ENCODE data around the gene ADISSP.

Gene ADISSP

DNA sequence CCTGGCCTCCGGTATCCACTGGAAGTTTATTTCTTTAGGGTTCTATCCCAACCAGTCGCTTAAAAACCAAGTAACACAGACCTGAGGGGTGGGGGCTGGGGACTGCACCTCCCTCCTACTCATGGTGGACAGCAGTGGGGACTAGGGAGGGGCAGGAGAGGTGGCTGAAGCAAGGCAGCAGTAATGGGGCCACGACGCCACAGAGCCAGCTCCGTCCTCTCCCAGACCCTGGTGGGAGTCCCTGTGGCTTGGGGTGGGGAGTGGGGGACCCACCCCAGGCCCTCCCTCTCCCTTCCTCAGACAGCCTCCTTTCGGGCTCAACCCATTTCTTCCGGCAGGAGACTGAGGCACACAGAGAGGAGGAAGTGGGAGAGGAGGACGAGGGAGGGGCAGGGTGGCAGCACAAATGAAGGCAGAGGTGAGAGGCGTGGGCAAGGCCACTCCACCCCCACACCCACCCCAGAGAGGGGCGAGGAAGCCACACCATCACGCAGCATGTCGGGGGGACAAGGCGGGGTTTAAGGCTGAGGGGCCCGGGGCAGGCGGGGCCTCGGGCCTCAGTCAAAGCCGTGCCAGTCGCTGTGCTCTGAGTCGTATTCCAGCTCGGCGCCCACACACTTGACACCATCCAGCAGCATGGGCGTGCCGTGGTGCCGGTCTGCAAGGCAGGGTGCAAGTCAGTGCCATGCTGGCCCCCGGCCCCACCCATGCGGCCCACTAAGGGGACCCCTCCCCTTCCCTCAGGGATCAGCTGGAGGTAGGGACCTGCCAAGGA is 13.9 kb downstream of the ADISSP start:
- no peak for DNase-seq (ENCODE audit: low read depth)
- TF ChIP-seq CTCF (IDR thresholded peaks at IDR 0.05; ENCODE audit: low read depth, low read length, missing control alignments), result no peak
- no peak overlapping the region for H3K4me3 ChIP-seq (ENCODE audit: low read depth, low read length)

DNA sequence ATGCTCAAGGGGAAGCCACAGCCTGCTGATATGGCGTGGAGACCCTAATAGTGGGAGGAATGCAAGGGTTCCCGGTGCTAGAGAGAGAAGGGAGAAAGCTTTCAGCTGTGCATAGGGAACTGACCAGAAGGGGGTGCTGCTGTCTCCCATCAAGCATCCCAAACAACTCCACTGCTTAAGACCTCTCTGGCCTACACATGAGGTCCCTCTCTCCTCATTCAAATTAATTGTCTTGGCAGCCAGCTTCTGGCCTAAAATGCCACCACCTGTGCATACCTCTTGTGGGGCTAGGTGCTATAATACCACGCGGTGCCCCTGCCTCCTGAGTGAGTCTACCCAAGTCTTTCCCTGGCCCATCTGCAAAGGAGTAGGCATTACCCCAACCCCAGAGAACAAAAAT is 14.5 kb downstream of the ADISSP start:
- peak; percentile 34 for DNase-seq (ENCODE audit: low read depth)
- peak; percentile 92 for TF ChIP-seq CTCF (IDR thresholded peaks at IDR 0.05; ENCODE audit: low read depth, low read length, missing control alignments)
- H3K4me3 ChIP-seq (ENCODE audit: low read depth, low read length), result no peak overlapping the region

- no peak for TF ChIP-seq CTCF (IDR thresholded peaks at IDR 0.05; ENCODE audit: low read depth, low read length, missing control alignments)
- DNase-seq (ENCODE audit: low read depth), result no peak
- H3K4me3 ChIP-seq (ENCODE audit: low read depth, low read length), result no peak overlapping the region
Measured at GRCh38 chr20:3752386-3752759, 15.2 kb downstream of the ADISSP start.

DNA sequence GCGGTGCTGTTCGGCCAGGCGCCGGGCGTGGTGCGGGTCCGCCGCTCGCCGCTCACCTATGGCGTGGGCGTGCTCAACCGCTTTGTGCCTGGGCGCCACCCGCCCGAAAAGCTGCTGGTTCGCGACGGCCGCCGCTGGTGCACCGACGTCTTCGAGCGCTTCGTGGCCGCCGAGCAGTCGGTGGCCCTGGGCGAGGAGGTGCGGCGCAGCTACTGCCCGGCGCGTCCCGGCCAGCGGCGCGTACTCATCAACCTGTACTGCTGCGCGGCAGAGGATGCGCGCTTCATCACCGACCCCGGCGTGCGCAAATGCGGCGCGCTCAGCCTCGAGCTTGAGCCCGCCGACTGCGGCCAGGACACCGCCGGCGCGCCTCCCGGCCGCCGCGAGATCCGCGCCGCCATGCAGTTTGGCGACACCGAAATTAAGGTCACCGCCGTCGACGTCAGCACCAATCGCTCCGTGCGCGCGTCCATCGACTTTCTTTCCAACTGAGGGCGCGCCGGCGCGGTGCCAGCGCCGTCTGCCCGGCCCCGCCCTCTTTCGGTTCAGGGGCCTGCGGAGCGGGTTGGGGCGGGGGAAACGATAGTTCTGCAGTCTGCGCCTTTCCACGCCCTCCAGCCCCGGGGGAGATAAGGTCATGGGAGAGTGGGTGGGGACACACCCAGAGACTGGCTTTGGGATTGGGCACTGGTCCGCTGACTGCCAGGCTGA is 15.7 kb downstream of the ADISSP start:
- H3K4me3 ChIP-seq (ENCODE audit: low read depth, low read length), result no peak overlapping the region
- no peak for DNase-seq (ENCODE audit: low read depth)
- no peak for TF ChIP-seq CTCF (IDR thresholded peaks at IDR 0.05; ENCODE audit: low read depth, low read length, missing control alignments)

- no peak overlapping the region for H3K4me3 ChIP-seq (ENCODE audit: low read depth, low read length)
- DNase-seq (ENCODE audit: low read depth), result no peak
- TF ChIP-seq CTCF (IDR thresholded peaks at IDR 0.05; ENCODE audit: low read depth, low read length, missing control alignments), result no peak
Measured at GRCh38 chr20:3751305-3751674, 16.3 kb downstream of the ADISSP start.

DNA sequence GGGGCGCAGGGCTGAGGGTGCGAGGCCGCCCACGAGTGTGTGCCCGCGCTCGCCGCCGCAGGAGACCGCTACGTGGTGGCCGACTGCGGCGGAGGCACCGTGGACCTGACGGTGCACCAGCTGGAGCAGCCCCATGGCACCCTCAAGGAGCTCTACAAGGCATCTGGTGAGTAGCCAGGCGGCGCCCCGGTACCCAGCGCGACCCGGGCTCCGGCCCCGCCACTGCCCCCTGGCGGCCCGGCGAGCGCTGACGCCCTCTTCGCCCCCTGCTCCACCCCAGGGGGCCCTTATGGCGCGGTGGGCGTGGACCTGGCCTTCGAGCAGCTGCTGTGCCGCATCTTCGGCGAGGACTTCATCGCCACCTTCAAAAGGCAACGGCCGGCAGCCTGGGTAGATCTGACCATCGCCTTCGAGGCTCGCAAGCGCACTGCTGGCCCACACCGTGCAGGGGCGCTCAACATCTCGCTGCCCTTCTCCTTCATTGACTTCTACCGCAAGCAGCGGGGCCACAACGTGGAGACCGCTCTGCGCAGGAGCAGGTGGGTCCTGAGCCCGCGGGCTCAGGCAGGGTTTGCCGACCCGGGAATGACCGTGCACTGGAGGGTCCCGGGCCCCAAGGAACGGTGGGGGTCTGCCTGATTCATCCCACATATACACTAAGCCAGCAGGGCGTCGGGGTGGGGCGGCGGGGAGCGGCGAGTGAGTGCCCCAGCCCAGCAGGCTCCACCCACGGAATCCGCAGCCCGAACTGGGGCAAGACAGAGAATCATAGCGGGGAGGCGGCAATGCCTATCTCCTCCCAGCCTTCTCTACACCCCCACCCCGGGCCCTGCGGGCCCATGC is 17.6 kb downstream of the ADISSP start:
- DNase-seq (ENCODE audit: low read depth), result no peak
- TF ChIP-seq CTCF (IDR thresholded peaks at IDR 0.05; ENCODE audit: low read depth, low read length, missing control alignments), result peak; percentile 41
- no peak overlapping the region for H3K4me3 ChIP-seq (ENCODE audit: low read depth, low read length)

Data from GM12864 (cell line).